Measurements from ENCODE around the gene VSTM4. TPM values are rescaled to one million over a fixed set of nuclear protein-coding genes. Genes with fewer than 3 reads are reported as not detected.

Gene VSTM4
- total RNA-seq, 1 experiment from 2014 or later, result not detected

DNA sequence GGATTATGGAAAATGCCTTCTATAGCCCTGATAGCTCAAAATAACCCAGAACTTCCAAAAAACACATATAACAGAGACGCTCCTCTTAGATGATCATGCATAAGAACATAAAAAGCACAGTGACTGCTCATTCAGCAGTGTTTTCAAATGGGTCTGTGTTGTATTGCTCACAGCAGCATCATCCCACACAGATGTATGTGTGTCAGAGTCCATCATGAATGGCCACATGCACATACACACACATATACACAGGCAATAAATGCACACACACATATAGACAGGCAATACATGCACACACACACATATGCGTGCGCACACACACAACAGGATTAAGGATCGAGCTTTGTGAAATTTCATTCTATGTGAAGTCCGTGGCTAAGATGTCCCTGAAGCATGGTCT is 46.7 kb upstream of the VSTM4 start:
- Mint-ChIP-seq H3K36me3 (ENCODE audit: insufficient read depth, unreplicated experiment) (no peaks in the 10 kb centered on the region), H3K27ac (ENCODE audit: unreplicated experiment) (no peak overlapping the region), H3K4me3 (ENCODE audit: low read depth, unreplicated experiment) (no peak overlapping the region), H3K9me3 (ENCODE audit: low read depth, unreplicated experiment) (no peaks in the 10 kb centered on the region), H3K27me3 (ENCODE audit: unreplicated experiment) (peaks cover 88% of the 10 kb centered on the region), H3K4me1 (ENCODE audit: low read depth, unreplicated experiment) (no peaks in the 10 kb centered on the region)
- intact Hi-C loops (cut with micrococcal nuclease; ENCODE audit: unreplicated experiment), result no loop called here
- no TSS peak for BruUV-seq (replicated peaks)
- CTCF ChIA-PET, result interaction anchor here (1.1 to 2.4 kb wide), 2 partner anchors 186 to 504 kb away, joined by 3 to 14 read pairs; no protein-coding TSS in a partner anchor
- TF ChIP-seq, protein P1, sequence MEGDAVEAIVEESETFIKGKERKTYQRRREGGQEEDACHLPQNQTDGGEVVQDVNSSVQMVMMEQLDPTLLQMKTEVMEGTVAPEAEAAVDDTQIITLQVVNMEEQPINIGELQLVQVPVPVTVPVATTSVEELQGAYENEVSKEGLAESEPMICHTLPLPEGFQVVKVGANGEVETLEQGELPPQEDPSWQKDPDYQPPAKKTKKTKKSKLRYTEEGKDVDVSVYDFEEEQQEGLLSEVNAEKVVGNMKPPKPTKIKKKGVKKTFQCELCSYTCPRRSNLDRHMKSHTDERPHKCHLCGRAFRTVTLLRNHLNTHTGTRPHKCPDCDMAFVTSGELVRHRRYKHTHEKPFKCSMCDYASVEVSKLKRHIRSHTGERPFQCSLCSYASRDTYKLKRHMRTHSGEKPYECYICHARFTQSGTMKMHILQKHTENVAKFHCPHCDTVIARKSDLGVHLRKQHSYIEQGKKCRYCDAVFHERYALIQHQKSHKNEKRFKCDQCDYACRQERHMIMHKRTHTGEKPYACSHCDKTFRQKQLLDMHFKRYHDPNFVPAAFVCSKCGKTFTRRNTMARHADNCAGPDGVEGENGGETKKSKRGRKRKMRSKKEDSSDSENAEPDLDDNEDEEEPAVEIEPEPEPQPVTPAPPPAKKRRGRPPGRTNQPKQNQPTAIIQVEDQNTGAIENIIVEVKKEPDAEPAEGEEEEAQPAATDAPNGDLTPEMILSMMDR (IDR thresholded peaks at IDR 0.05; ENCODE audit: unreplicated experiment), result no peak
- DNase-seq, result no peak

DNA sequence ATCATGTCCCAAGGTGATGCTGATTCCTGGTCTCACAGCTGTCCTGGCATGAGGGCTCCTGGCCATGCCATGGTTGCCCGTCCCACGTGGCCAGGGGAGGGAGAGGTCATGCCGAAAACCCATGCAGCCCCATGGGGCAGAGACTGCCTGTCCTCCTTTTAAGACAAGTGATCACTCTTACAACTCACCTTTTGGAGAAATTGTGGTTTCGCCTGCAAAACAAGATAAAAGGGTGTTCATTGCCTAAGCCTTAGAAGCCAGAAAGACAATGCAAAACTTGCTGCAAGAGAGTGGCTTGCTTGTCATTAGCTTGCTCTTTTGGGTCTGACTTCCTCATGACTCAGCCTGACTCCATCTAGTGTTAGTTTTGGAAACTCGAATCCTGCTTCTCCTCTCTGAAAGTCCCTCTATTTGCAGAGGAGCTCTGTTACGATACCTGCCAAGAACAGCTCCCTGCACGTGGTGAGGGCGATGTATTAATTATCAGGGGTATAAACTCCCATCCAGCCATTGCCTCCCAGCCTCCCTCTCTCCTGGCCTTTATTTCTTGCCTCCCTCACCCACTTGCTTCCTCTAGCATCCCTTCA is 46.2 kb upstream of the VSTM4 start:
- Mint-ChIP-seq H3K4me1 (ENCODE audit: low read depth, unreplicated experiment) (no peaks in the 10 kb centered on the region), H3K36me3 (ENCODE audit: insufficient read depth, unreplicated experiment) (no peaks in the 10 kb centered on the region), H3K27ac (ENCODE audit: unreplicated experiment) (no peak overlapping the region), H3K4me3 (ENCODE audit: low read depth, unreplicated experiment) (no peak overlapping the region), H3K27me3 (ENCODE audit: unreplicated experiment) (peaks cover 88% of the 10 kb centered on the region), H3K9me3 (ENCODE audit: low read depth, unreplicated experiment) (no peaks in the 10 kb centered on the region)
- no TSS peak for BruUV-seq (replicated peaks)
- CTCF ChIA-PET, result interaction anchor here (0.8 to 2.4 kb wide), 3 partner anchors 74 to 503 kb away, joined by 3 to 14 read pairs (median 3); no protein-coding TSS in a partner anchor
- TF ChIP-seq, protein P1 (IDR thresholded peaks at IDR 0.05; ENCODE audit: unreplicated experiment), result no peak
- intact Hi-C loops (cut with micrococcal nuclease; ENCODE audit: unreplicated experiment), result no loop called here
- DNase-seq, result no peak

DNA sequence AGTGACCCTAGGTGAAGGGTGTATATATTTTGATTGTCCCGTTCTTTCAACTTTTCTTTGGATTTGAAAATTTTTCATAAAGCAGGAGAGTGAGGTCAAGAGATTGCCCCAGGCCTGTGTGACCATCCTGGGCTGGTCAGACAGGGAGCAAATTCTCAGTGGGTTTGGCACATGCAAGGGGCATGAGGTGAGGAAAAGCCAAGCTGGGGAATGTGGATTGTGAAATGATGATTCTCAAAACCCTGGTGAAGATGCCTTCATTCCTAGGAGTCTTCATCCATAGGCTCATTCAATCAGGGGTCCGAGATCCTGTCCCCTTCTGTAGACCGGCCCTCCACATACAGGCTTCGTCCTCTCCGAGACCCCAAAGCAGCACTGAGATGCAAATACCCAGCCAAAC is 45.5 kb upstream of the VSTM4 start:
- CTCF ChIA-PET, result interaction anchor here (0.8 kb wide), 1 partner anchor 75 kb away, joined by 3 read pairs; no protein-coding TSS in a partner anchor
- no peak overlapping the region for H3K27ac Mint-ChIP-seq (ENCODE audit: unreplicated experiment)
- BruUV-seq (replicated peaks), result no TSS peak
- TF ChIP-seq, protein P1 (IDR thresholded peaks at IDR 0.05; ENCODE audit: unreplicated experiment), result no peak
- H3K27me3 Mint-ChIP-seq (ENCODE audit: unreplicated experiment), result peaks cover 88% of the 10 kb centered on the region
- no peaks in the 10 kb centered on the region for H3K9me3 Mint-ChIP-seq (ENCODE audit: low read depth, unreplicated experiment)
- DNase-seq, result no peak
- no peaks in the 10 kb centered on the region for H3K4me1 Mint-ChIP-seq (ENCODE audit: low read depth, unreplicated experiment)
- H3K36me3 Mint-ChIP-seq (ENCODE audit: insufficient read depth, unreplicated experiment), result no peaks in the 10 kb centered on the region
- intact Hi-C loops (cut with micrococcal nuclease; ENCODE audit: unreplicated experiment), result no loop called here
- H3K4me3 Mint-ChIP-seq (ENCODE audit: low read depth, unreplicated experiment), result no peak overlapping the region

DNA sequence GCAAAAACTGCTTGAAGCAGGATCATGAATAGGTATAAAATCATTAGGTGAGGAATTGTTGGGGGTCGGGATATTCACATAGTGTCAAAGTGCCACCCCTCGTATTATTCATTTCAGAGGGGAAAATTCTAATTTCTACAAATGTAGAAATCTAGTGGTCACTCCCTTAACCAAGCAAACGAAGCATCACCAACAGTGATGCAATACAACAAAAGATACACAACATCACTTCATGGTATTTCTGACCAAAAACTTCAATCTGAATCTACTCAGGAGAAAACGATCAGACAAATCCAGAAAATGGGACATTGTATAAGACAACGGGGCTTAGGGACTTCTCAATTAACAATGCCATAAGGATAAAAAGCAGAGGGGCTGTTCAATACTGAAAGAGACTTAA is 44.8 kb upstream of the VSTM4 start:
- H3K4me3 Mint-ChIP-seq (ENCODE audit: low read depth, unreplicated experiment), result no peak overlapping the region
- BruUV-seq (replicated peaks), result no TSS peak
- no peaks in the 10 kb centered on the region for H3K36me3 Mint-ChIP-seq (ENCODE audit: insufficient read depth, unreplicated experiment)
- H3K4me1 Mint-ChIP-seq (ENCODE audit: low read depth, unreplicated experiment), result no peaks in the 10 kb centered on the region
- no peaks in the 10 kb centered on the region for H3K9me3 Mint-ChIP-seq (ENCODE audit: low read depth, unreplicated experiment)
- no peak overlapping the region for H3K27ac Mint-ChIP-seq (ENCODE audit: unreplicated experiment)
- DNase-seq, result no peak
- CTCF ChIA-PET, result no interaction called here
- intact Hi-C loops (cut with micrococcal nuclease; ENCODE audit: unreplicated experiment), result no loop called here
- TF ChIP-seq, protein P1 (IDR thresholded peaks at IDR 0.05; ENCODE audit: unreplicated experiment), result no peak
- peaks cover 88% of the 10 kb centered on the region for H3K27me3 Mint-ChIP-seq (ENCODE audit: unreplicated experiment)
